B cell (primary cell): Measurements from ENCODE around the gene AOC3. TPM values are rescaled to one million over a fixed set of nuclear protein-coding genes. Genes with fewer than 3 reads are reported as not detected.
"Not testable (repeated sequence)": the region's sequence is repeated elsewhere in the genome, so short reads cannot be mapped to it uniquely, and the experiment has no call there.

Experiments
- ATAC-seq: fragments of 200-7000 bp; cut with Tn5 transposase; one replicate; pipeline ENCODE4 v1.10.0; 2021; ENCODE audit warnings: low read depth, mild to moderate bottlenecking, moderate number of reproducible peaks, moderate library complexity
- CTCF ChIA-PET: fragments of 350-600 bp; sonication (Branson Sonifier 250); formaldehyde crosslinking; loops from one replicate; lab custom pipeline; 2021; ENCODE audit warnings: antibody characterized with exemption, inconsistent platforms; lab: Charles Lee
- POLR2A ChIA-PET: fragments of 350-600 bp; sonication (Branson Sonifier 250); formaldehyde crosslinking; loops from one replicate; lab custom pipeline; 2021; ENCODE audit warnings: antibody characterized with exemption; lab: Charles Lee
- DNase-seq: peaks from one replicate; pipeline ENCODE4 v3.0.0; 2013
- H2AFZ ChIP-seq: 2 replicates; pipeline ENCODE4 v1.6.1; 2012; ENCODE audit warnings: mild to moderate bottlenecking, low read depth, low read length; ENCODE audit not compliant: insufficient read depth, poor library complexity, severe bottlenecking
- H3K27ac ChIP-seq, 2 donors: 1 replicate in 1 of 2; 2 replicates in 1 of 2; pipeline ENCODE4 v1.5.1; 2012 to 2013; ENCODE audit warnings: low read length in 2 of 2, mild to moderate bottlenecking in 2 of 2, moderate library complexity in 1 of 2
- H3K27me3 ChIP-seq, 4 experiments: fragments of 200-600 bp in 1 of 4; sonication (generic) in 1 of 4; replicated peaks in 1 of 4; 1 replicate in 2 of 4; 2 replicates in 2 of 4; pipeline versions ENCODE4 v1.6.1 to v1.7.0; 2013 to 2016; ENCODE audit warnings: low read length in 3 of 4, mild to moderate bottlenecking in 2 of 4, mixed read lengths in 1 of 4, moderate library complexity in 1 of 4; ENCODE audit not compliant: insufficient read depth in 4 of 4, control insufficient read depth in 3 of 4; ENCODE audit errors: control extremely low read depth in 1 of 4
- H3K36me3 ChIP-seq, 2 experiments: replicated peaks in 1 of 2; 1 replicate in 1 of 2; 2 replicates in 1 of 2; pipeline versions ENCODE4 v1.6.1 to v1.7.1; 2013; ENCODE audit warnings: low read length in 1 of 2; ENCODE audit not compliant: insufficient read depth in 2 of 2, control insufficient read depth in 1 of 2; ENCODE audit errors: control extremely low read depth in 1 of 2, extremely low read depth in 1 of 2
- H3K4me1 ChIP-seq, 2 donors: fragments of 200-600 bp in 1 of 2; sonication (generic) in 1 of 2; 1 replicate in 1 of 2; 2 replicates in 1 of 2; pipeline versions ENCODE4 v1.5.1 to v1.6.1; 2013 to 2017; ENCODE audit warnings: low read length in 2 of 2; ENCODE audit not compliant: control insufficient read depth in 2 of 2, insufficient read depth in 2 of 2
- H3K4me2 ChIP-seq: replicated peaks from 2 replicates; pipeline ENCODE3; 2012; ENCODE audit warnings: mild to moderate bottlenecking, low read depth, low read length; ENCODE audit not compliant: poor library complexity, severe bottlenecking
- H3K4me3 ChIP-seq, 5 experiments: fragments of 200-600 bp in 1 of 5; sonication (generic) in 1 of 5; 1 replicate in 3 of 5; 2 replicates in 2 of 5; pipeline versions ENCODE4 v1.5.1 to v1.7.0; 2011 to 2016; ENCODE audit warnings: low read length in 4 of 5, mild to moderate bottlenecking in 4 of 5, low read depth in 2 of 5, control low read depth in 1 of 5, moderate library complexity in 1 of 5; ENCODE audit not compliant: insufficient read depth in 1 of 5; ENCODE audit errors: control extremely low read depth in 1 of 5, extremely low read depth in 1 of 5
- H3K79me2 ChIP-seq: fragments of 200-600 bp; sonication (generic); one replicate; pipeline ENCODE4 v1.6.0; 2016; ENCODE audit warnings: low read length; ENCODE audit not compliant: control insufficient read depth, insufficient read depth
- H3K9ac ChIP-seq: fragments of 200-600 bp; sonication (generic); 2 replicates; pipeline ENCODE4 v1.6.1; 2017; ENCODE audit warnings: mild to moderate bottlenecking, low read length, moderate library complexity
- H3K9me3 ChIP-seq, 3 donors: one replicate each; pipeline versions ENCODE4 v1.6.1 to v1.7.1; 2013; ENCODE audit warnings: low read length in 2 of 3; ENCODE audit not compliant: control insufficient read depth in 2 of 3, insufficient read depth in 1 of 3; ENCODE audit errors: control extremely low read depth in 1 of 3
- H4K20me1 ChIP-seq: 2 replicates; pipeline ENCODE4 v1.6.0; 2012; ENCODE audit warnings: mild to moderate bottlenecking, low read length; ENCODE audit not compliant: insufficient read depth, control insufficient read depth, poor library complexity, severe bottlenecking
- H3K27ac Mint-ChIP-seq: one replicate; pipeline ENCODE4 v1.8.0; 2021; ENCODE audit warnings: mixed read lengths
- H3K27me3 Mint-ChIP-seq: one replicate; pipeline ENCODE4 v1.8.0; 2021; ENCODE audit warnings: mixed read lengths
- H3K4me1 Mint-ChIP-seq: one replicate; pipeline ENCODE4 v1.8.0; 2021; ENCODE audit warnings: mixed read lengths
- H3K4me3 Mint-ChIP-seq: one replicate; pipeline ENCODE4 v1.8.0; 2021; ENCODE audit warnings: mixed read lengths
- H3K9me3 Mint-ChIP-seq: one replicate; pipeline ENCODE4 v1.8.0; 2022; ENCODE audit warnings: mixed read lengths; ENCODE audit not compliant: insufficient read depth
- CTCF ChIP-seq: fragments of 200-600 bp; IDR thresholded peaks from one replicate; pipeline ENCODE4 v1.8.0; 2022; ENCODE audit warnings: antibody characterized with exemption, mild to moderate bottlenecking
- EZH2 ChIP-seq: IDR thresholded peaks from 2 replicates; pipeline ENCODE4 v1.6.1; 2012; ENCODE audit warnings: borderline replicate concordance, low read depth, mild to moderate bottlenecking, moderate library complexity, low read length; ENCODE audit not compliant: insufficient read depth, poor library complexity, severe bottlenecking
- WGBS: methylation state at CpG from one replicate; pipeline ENCODE4 v1.1.5; 2013; ENCODE audit warnings: missing lambda C conversion rate; ENCODE audit not compliant: insufficient coverage; 5-methylcytosine and 5-hydroxymethylcytosine counted together
- intact Hi-C: fragments of 100-400 bp; cut with micrococcal nuclease; formaldehyde crosslinking; loops from one replicate; pipeline ENCODE4 v1.10.0; 2022
- polyA plus RNA-seq: library from polyadenylated mRNA; depleted of rRNA; stranded (reverse); fragments of >200 nt; gene quantifications from 2 replicates; pipeline ENCODE4 v1.2.3, GENCODE V29; 2012
- total RNA-seq, 2 donors: library from RNA; stranded (reverse); fragments of 120-200 nt in 1 of 2; gene quantifications; 1 replicate in 1 of 2; 2 replicates in 1 of 2; pipeline versions ENCODE4 v1.2.3 to v1.2.4, GENCODE V29; 2013 to 2022

AOC3 gene
- total and polyA plus RNA-seq, 2 donors (not counting 1 experiment from before 2014, with no cell fraction given), result 1.2 to 1.5 TPM

GRCh38 chr17:42866631-42867575 is 15.9 kb downstream of the AOC3 start:
- CTCF ChIA-PET, result no interaction called here
- no peak overlapping the region for H3K27ac Mint-ChIP-seq
- no peak overlapping the region for H3K27ac ChIP-seq
- H3K27me3 ChIP-seq, result peaks cover 0 to 11% (median 0%) of the 10 kb centered on the region in 4 experiments
- DNase-seq (no peak), ATAC-seq (no peak)
- no peak overlapping the region for H3K4me3 Mint-ChIP-seq
- WGBS, result 81% methylated on average over 4 of the region's 12 CpGs
- intact Hi-C loops, result no loop called here
- H3K9me3 Mint-ChIP-seq, result no peaks in the 10 kb centered on the region
- H3K27me3 Mint-ChIP-seq, result peaks cover 27% of the 10 kb centered on the region
- TF ChIP-seq EZH2 (no peak), CTCF (no peak)
- no peaks in the 10 kb centered on the region for H3K4me1 ChIP-seq
- H3K9ac ChIP-seq, result no peak overlapping the region
- H2AFZ ChIP-seq, result no peak overlapping the region
- no peaks in the 10 kb centered on the region for H4K20me1 ChIP-seq
- H3K79me2 ChIP-seq, result no peaks in the 10 kb centered on the region
- no peaks in the 10 kb centered on the region for H3K36me3 ChIP-seq
- no peak overlapping the region for H3K4me2 ChIP-seq
- H3K4me3 ChIP-seq, result no peak overlapping the region
- POLR2A ChIA-PET, result no interaction called here
- no peaks in the 10 kb centered on the region for H3K4me1 Mint-ChIP-seq
- peaks cover 0 to 5% (median 4%) of the 10 kb centered on the region in 3 donors for H3K9me3 ChIP-seq

- H4K20me1 ChIP-seq, H3K4me2 ChIP-seq, ATAC-seq, H3K9me3 ChIP-seq, H2AFZ ChIP-seq, H3K4me3 Mint-ChIP-seq, intact Hi-C loops, H3K27ac Mint-ChIP-seq, H3K4me1 ChIP-seq, H3K9me3 Mint-ChIP-seq, H3K9ac ChIP-seq, CTCF ChIA-PET, H3K4me1 Mint-ChIP-seq, H3K4me3 ChIP-seq, H3K79me2 ChIP-seq, H3K27ac ChIP-seq, POLR2A ChIA-PET, DNase-seq, H3K36me3 ChIP-seq: not testable (repeated sequence)
- 99% methylated on average over 8 of the region's 21 CpGs for WGBS
- peaks cover 24% of the 10 kb centered on the region for H3K27me3 Mint-ChIP-seq
- H3K27me3 ChIP-seq, result peaks cover 0 to 11% (median 0%) of the 10 kb centered on the region in 4 experiments
These were observed 16.8 kb downstream of the AOC3 start for GRCh38 chr17:42867694-42868261.
